ENCODE results near the gene UBR2. TPM values are rescaled to one million over a fixed set of nuclear protein-coding genes. Genes with fewer than 3 reads are reported as not detected.

The UBR2 gene
- total RNA-seq, 1 donor = 31.5 TPM

DNA sequence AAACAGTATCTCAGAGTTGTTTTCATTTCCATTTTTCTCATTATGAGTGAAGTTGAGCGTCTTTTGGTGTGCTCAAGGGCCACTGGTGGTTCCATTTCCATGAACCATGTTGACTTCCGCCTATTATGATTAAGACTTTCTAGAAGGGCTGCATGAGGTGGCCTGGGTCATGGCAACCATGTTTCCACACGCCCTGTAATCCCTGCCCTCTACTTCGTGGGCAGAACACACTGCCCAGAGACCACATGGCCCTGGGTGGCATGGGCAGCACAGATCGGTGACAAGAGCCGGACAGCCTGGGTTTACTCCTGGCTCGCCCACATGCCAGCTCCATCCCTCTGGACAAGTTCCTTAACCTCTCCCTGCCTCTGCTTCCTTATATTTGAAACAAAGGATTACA is 143.8 kb downstream of the UBR2 start:
- Histone ChIP-seq H4K20me1 (ENCODE audit: insufficient read depth, low read length) (no peaks in the 10 kb centered on the region), H3K27ac (ENCODE audit: low read depth, low read length) (no peak overlapping the region), H2AFZ (ENCODE audit: low read length) (no peak overlapping the region), H3K4me2 (ENCODE audit: insufficient read depth, low read length) (no peak overlapping the region), H3K4me1 (ENCODE audit: insufficient read depth, low read length) (no peaks in the 10 kb centered on the region), H3K27me3 (ENCODE audit: insufficient read depth, low read length) (no peaks in the 10 kb centered on the region), H3K4me3 (ENCODE audit: insufficient read depth, low read length) (no peak overlapping the region), H3K36me3 (ENCODE audit: insufficient read depth, low read length) (no peaks in the 10 kb centered on the region), H3K79me2 (ENCODE audit: insufficient read depth, low read length) (no peaks in the 10 kb centered on the region), H3K9me3 (ENCODE audit: low read depth, low read length) (peaks cover 6% of the 10 kb centered on the region)
- TF ChIP-seq, protein P1, sequence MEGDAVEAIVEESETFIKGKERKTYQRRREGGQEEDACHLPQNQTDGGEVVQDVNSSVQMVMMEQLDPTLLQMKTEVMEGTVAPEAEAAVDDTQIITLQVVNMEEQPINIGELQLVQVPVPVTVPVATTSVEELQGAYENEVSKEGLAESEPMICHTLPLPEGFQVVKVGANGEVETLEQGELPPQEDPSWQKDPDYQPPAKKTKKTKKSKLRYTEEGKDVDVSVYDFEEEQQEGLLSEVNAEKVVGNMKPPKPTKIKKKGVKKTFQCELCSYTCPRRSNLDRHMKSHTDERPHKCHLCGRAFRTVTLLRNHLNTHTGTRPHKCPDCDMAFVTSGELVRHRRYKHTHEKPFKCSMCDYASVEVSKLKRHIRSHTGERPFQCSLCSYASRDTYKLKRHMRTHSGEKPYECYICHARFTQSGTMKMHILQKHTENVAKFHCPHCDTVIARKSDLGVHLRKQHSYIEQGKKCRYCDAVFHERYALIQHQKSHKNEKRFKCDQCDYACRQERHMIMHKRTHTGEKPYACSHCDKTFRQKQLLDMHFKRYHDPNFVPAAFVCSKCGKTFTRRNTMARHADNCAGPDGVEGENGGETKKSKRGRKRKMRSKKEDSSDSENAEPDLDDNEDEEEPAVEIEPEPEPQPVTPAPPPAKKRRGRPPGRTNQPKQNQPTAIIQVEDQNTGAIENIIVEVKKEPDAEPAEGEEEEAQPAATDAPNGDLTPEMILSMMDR (IDR thresholded peaks at IDR 0.05; ENCODE audit: extremely low read depth, low read depth, low read length) = no peak
- no peak for DNase-seq (ENCODE audit: insufficient read length, low spot score, missing footprints)

DNA sequence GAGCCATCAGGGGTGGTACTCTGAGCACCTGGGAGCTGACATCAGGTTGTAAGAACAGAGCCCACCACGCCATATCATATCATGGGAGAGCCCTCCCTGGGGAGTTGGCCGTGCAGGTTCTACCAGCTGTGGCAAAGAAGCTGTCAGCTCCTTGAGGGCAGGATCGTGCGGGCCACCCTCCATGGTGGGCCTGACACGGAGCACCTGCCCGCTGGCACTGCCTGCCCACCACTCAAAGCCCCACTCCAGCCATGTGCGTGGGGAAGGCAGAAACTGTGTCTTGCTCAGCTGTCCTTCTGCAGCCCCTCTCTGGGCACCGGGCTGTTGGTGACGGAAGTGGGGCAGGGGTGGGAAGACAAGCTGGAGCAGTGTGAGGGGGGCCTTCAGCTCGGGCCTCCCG is 144.3 kb downstream of the UBR2 start:
- Histone ChIP-seq H4K20me1 (ENCODE audit: insufficient read depth, low read length) (no peaks in the 10 kb centered on the region), H2AFZ (ENCODE audit: low read length) (no peak overlapping the region), H3K36me3 (ENCODE audit: insufficient read depth, low read length) (no peaks in the 10 kb centered on the region), H3K4me3 (ENCODE audit: insufficient read depth, low read length) (no peak overlapping the region), H3K4me1 (ENCODE audit: insufficient read depth, low read length) (no peaks in the 10 kb centered on the region), H3K79me2 (ENCODE audit: insufficient read depth, low read length) (no peaks in the 10 kb centered on the region), H3K27ac (ENCODE audit: low read depth, low read length) (no peak overlapping the region), H3K4me2 (ENCODE audit: insufficient read depth, low read length) (no peak overlapping the region), H3K9me3 (ENCODE audit: low read depth, low read length) (peaks cover 6% of the 10 kb centered on the region), H3K27me3 (ENCODE audit: insufficient read depth, low read length) (no peaks in the 10 kb centered on the region)
- TF ChIP-seq, protein P1 (IDR thresholded peaks at IDR 0.05; ENCODE audit: extremely low read depth, low read depth, low read length) = no peak
- no peak for DNase-seq (ENCODE audit: insufficient read length, low spot score, missing footprints)

DNA sequence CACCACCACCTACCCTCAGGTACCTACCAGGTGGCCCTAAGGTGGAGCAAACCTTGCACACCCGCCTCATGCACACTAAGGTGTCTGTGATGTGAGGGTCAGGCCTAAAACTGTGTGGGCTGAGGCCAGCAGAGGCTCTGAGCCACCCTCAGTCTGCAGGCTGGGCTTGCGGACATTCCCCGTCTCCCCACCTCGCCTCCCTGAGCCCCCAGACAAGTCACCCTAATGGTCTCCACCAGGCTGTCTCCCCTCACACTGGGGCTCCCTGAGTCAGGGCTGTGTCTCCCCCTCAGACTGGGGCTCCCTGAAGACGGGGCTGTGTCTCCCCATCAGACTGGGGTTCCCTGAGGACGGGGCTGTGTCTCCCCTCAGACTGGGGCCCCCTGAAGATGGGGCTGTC is 146.0 kb downstream of the UBR2 start:
- no peak overlapping the region for H3K4me3 ChIP-seq (ENCODE audit: insufficient read depth, low read length)
- TF ChIP-seq, protein P1 (IDR thresholded peaks at IDR 0.05; ENCODE audit: extremely low read depth, low read depth, low read length) = no peak
- no peaks in the 10 kb centered on the region for H4K20me1 ChIP-seq (ENCODE audit: insufficient read depth, low read length)
- no peak overlapping the region for H3K4me2 ChIP-seq (ENCODE audit: insufficient read depth, low read length)
- no peaks in the 10 kb centered on the region for H3K27me3 ChIP-seq (ENCODE audit: insufficient read depth, low read length)
- H3K79me2 ChIP-seq (ENCODE audit: insufficient read depth, low read length) = no peaks in the 10 kb centered on the region
- no peaks in the 10 kb centered on the region for H3K36me3 ChIP-seq (ENCODE audit: insufficient read depth, low read length)
- H3K27ac ChIP-seq (ENCODE audit: low read depth, low read length) = no peak overlapping the region
- peaks cover 6% of the 10 kb centered on the region for H3K9me3 ChIP-seq (ENCODE audit: low read depth, low read length)
- no peak overlapping the region for H2AFZ ChIP-seq (ENCODE audit: low read length)
- no peak for DNase-seq (ENCODE audit: insufficient read length, low spot score, missing footprints)
- H3K4me1 ChIP-seq (ENCODE audit: insufficient read depth, low read length) = no peaks in the 10 kb centered on the region

DNA sequence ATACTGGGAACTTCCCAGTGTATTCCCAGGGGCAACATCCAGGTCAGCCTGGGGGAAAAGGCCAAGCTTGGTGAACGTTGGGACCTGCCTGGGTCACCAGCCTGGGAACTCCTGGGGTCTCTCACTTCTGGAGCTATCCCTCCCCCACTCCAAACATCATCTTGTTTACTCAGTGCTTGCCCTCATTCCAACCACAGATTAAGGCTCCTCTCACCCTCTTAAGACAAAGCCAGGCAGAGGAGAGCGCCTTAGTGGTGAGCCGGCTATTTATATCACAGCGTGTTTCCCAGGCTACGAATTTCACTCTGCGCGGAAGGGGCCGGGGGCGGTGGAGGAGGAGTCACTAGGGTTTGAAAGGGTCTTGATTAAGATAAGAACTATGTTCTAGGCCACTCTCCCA is 146.5 kb downstream of the UBR2 start:
- Histone ChIP-seq H3K36me3 (ENCODE audit: insufficient read depth, low read length) (no peaks in the 10 kb centered on the region), H3K9me3 (ENCODE audit: low read depth, low read length) (peaks cover 6% of the 10 kb centered on the region), H3K27ac (ENCODE audit: low read depth, low read length) (no peak overlapping the region), H3K27me3 (ENCODE audit: insufficient read depth, low read length) (no peaks in the 10 kb centered on the region), H3K4me3 (ENCODE audit: insufficient read depth, low read length) (no peak overlapping the region), H3K4me1 (ENCODE audit: insufficient read depth, low read length) (no peaks in the 10 kb centered on the region), H2AFZ (ENCODE audit: low read length) (no peak overlapping the region), H3K4me2 (ENCODE audit: insufficient read depth, low read length) (no peak overlapping the region), H3K79me2 (ENCODE audit: insufficient read depth, low read length) (no peaks in the 10 kb centered on the region), H4K20me1 (ENCODE audit: insufficient read depth, low read length) (no peaks in the 10 kb centered on the region)
- peak; percentile 51 for DNase-seq (ENCODE audit: insufficient read length, low spot score, missing footprints)
- TF ChIP-seq, protein P1 (IDR thresholded peaks at IDR 0.05; ENCODE audit: extremely low read depth, low read depth, low read length) = no peak

Measured in osteoblast (primary cell).